Islet of Langerhans (tissue), 1 donor: Measurements from ENCODE around the gene MICB.

Experiments used
- FAIRE-seq: peaks from one replicate; lab custom pipeline; 2011; peaks lifted over from hg19 to GRCh38; lab: Jason Lieb, UNC

The MICB gene

DNA sequence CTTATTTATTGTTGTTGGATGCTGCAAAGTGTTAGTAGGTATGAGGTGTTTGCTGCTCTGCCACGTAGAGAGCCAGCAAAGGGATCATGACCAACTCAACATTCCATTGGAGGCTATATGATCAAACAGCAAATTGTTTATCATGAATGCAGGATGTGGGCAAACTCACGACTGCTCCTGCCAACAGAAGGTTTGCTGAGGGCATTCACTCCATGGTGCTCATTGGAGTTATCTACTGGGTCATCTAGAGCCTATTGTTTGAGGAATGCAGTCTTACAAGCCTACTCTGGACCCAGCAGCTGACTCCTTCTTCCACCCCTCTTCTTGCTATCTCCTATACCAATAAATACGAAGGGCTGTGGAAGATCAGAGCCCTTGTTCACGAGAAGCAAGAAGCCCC lies 12.1 kb downstream of the MICB start:
- no peak for FAIRE-seq

DNA sequence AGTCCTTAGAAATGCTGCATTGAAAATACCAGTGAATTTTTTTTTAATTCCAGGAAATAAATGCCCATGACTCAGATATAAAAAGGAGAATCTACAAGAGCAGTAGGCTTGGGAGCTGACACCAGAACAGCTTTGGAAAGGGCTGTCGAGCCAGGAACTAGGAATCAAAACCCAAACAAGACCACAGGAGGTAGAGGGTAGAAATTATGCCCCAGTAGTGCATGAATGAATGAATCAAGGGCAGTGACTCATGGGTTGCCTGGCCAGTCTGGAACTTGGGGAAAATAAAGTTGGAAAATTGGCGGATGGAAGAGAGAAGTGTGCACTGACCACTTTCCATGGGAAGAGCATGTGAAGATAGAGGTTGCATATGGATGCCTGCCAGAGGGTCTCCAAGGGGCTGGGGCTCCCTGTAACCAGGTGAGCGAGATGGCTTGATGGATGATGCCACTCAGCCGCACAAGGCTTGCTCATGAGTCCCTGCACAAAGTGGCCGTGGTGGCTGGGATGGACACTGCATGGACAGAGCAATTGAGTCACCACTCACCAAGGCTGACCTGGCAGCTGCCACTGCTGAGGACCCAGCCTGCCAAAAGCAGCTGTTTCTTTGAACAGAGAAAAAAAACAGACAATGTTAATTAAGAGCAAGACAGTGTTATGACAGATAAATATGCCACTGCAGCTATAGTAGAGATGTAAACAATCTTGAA lies 15.7 kb downstream of the MICB start:
- FAIRE-seq = no peak

DNA sequence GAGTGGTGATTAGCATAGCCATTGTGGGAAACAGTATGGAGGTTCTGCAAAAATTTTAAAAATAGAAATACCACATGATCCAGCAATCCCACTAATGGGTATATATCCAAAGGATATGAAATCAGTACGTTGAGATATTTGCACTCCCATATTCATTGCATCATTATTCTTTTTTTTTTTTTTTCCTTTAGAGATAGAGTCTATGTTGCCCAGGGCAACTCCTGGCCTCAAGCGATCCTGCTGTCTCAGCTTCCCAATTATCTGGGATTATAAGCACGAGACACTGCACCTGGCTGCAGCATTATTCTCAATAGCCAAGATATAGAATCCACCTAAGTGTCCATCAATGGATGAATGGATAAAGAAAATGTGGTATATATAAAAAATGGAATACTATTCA lies 23.9 kb downstream of the MICB start:
- no peak for FAIRE-seq

DNA sequence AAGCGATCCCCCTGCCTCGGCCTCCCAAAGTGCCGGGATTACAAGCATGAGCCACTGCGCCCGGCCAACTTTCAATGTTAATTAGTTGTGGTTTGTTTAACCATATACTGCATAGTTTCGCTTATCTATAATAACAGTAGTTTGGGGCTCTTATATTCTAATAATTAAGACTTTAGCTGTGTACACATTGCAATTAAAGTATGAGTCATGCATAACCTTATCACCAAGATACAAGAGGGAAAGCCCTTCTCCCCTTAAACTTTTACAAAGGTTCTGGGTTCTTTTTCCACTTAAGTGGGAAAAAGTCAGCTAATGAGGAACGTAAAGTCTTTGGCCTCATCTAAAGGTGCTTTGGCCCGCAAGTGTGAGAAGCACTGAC lies 27.6 kb downstream of the MICB start:
- no peak for FAIRE-seq

DNA sequence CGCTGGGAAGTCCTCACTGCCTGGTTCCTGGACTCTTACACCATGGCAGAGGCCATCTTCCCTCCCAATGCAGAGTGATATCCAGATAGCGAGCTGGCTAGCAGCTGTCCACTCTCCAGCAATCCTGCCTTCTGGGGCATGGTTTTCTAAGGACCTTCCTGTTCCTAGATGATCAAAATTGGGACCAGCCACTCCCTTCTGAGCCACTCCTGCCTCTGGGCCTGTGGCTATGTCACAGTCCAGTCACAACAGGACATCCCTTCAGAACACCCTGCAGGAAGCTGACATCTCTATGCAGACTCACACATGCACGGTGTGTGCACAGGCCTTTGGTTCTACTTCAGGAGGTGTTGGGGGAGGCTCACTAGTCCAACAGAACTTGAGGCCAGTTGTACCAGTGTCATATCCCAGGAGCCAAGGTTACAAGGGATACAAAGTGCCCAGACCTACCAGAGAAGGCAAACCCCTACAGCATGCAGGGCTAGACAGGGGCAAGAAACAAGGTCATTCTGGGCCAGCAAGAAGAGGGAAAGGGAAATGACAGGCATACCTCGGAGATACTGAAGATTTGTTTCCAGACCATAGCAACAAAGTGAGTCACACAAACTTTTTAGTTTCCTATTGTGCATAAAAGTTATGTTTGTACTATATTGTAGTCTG lies 28.1 kb downstream of the MICB start:
- no peak for FAIRE-seq

DNA sequence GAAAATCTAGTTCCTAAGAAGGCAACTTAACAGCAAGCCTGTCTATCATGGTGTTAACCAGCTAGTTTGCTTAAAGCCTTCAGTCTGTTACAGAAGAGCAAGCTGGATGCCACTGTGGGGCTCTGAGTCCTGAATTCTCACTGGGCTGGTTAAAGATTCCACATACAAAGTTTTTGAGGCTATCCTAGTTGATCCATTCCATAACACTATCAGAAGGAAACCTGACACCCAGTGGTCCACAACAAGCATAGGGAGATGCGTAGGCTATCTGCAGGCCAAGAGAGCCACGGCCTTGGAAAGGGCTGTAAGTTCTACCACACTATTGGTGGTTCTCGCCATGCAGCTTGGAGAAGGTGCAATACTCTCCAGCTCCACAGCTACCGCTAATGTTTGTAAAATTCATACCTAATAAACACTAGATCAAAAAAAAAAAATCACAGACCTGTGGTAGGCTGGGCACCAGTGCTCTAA lies 30.4 kb downstream of the MICB start:
- FAIRE-seq = no peak

DNA sequence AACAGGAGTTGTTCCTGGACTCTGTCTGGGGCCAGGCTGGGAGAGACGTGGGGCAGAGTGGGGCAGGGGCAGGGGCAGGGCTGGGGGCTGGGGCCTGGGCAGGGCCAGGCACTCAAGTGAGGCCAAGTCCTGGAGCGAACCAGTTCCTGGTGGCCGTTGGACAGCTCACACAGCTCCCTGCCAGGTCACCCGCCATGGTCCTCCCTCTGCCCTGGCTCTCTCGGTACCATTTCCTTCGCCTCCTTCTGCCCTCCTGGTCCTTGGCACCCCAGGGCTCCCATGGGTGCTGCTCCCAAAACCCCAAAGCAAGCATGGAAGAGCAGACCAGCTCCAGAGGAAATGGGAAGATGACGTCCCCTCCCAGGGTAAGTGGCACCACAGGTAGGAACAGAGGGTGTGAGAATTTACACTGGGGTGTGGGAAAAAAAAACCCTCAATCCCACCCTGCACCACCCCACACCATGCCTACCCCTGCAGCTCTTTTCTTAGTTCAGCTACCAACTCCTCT lies 30.9 kb downstream of the MICB start, which contains the start of gene MCCD1:
MCCD1 (plus strand) TSS at position 142 of the 508 bp plus-strand sequence; CDS start at position 195, 53 bp downstream.
- FAIRE-seq = no peak

DNA sequence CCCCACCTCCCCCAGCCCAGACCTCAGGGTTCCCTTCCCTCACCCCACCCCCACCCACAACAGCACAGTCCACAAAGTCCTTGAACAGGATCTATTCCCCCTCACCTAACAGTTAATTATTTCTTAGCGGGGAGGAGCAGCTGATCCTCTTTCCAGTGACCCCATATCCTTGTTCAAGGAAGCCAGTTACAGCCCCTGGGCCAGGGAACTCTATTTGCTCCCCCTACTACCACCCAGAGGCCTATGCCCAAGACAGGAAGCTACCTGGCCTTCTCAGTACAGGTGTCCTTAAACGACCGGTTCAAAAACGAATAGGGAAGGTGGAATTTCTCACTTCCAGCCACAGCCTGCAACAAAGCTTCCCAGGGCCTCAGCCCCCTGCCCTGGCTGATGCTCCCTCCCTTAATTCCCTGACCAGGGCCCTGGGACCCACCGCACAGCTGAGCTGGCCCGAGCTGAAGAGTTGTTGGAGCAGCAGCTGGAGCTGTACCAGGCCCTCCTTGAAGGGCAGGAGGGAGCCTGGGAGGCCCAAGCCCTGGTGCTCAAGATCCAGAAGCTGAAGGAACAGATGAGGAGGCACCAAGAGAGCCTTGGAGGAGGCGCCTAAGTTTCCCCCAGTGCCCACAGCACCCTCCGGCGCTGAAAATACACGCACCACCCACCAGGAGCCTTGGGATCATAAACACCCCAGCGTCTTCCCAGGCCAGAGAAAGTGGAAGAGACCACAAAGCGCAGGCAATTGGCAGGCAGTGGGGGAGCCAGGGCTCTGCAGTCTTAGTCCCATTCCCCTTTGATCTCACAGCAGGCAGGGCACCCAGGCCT lies 31.6 kb downstream of the MICB start:
- FAIRE-seq = no peak

DNA sequence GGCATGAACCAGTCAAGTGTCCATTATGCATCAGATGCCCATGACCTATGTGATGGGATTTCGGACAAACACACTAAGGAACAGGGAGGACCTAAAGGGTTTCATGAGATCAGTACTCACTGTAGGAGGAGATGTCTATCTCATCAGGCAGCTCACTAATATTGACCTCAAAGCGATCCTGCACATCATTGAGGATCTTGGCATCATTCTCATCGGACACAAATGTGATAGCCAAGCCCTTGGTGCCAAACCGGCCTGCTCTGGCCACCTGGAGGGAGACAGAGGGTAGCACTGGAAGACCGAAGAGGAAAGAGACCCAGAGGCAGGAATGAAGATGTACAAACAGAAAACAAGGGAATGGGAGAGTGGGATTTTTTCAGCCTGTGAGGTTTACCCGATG lies 32.7 kb downstream of the MICB start:
- no peak for FAIRE-seq

DNA sequence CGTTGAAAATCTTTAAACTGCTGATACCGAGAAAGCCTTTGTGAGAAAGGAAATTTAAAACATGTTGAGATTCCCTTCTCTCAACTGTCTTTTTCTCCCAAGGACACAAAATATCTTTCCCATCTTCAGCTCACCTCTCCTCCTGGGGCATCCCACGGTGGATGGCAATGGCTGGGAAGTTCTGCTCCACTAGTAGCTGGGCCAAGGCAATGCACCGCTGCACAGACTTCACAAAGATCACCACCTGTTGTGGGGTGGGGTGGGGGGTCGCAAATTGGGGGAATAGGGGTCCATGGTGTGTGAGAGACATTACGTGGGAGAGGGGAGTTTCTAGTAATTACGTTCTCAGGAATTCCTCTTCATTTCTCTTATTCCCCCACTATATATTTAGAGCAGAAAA lies 33.2 kb downstream of the MICB start:
- no peak for FAIRE-seq

DNA sequence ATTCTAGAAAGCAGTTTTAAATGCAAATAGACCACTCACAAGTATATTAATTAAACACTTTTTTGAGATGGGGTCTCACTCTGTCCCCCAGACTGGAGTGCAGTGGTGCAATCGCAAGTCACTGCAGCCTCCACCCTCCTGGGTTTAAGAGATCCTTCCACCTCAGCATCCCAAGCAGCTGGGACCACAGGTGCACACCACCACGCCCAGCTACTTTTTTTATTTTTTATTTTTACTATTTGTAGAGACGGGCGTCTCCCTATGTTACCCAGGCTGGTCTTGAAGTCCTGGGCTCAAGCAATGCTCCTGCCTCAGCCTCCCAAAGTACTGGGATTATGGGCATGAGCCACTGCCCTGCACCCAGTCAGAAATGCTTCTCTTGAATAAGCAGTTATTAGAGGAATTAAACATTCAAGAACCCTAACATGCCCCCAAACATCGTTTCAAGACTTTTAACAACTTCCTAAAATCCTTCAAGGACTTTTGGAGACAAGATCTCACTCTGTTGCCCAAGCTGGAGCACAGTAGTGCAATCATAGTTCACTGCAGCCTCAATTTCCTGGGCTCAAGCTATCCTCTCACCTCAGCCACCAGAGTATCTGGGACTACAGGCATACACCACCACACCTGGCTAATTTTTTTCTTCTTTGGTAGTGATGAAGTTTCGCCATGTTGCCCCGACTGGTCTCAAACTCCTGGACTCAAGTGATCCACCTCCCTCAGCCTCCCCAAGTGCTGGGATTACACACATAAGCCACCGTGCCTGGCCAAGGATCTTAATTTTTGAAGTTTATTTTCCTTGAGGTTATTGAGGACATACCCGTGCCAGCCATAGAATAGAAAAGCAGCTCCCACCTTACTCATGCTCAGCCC lies 34.1 kb downstream of the MICB start:
- no peak for FAIRE-seq

DNA sequence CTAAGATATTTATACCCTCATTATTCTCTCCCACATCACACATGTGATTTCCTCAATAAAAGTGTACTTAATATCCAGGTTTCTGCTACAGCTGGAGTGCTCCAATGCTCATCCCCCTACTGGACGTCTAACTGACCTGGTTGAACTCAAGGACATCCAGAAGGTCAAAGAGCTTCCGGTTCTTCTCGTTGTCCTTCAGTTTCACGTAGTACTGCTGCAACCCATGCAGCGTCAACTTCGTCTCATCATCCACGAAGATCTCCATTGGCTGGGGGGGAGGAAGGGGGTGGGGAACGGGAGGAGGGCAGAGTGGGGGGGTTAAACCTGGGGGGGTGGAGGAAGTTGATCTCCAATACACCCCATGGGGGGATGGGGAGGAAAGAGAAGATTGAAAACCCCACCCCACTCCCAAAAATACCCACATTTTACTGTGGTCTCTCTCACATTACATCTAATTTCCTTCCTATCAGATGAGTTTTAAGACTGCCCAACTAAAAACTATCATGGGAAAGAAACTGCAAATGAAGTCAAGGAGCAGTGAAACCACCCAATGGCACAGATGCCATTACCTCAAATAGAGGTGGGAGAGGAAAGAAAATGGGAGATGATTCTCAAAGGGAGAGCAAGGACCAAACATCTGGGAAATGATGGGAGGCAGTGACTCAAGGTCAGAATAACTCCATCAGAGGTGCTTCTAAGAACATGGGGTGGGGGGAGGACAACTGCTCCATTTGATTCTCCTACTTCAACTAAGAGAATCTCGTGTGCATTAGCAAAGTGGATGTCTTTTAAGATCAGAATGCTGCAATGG lies 34.9 kb downstream of the MICB start:
- no peak for FAIRE-seq

DNA sequence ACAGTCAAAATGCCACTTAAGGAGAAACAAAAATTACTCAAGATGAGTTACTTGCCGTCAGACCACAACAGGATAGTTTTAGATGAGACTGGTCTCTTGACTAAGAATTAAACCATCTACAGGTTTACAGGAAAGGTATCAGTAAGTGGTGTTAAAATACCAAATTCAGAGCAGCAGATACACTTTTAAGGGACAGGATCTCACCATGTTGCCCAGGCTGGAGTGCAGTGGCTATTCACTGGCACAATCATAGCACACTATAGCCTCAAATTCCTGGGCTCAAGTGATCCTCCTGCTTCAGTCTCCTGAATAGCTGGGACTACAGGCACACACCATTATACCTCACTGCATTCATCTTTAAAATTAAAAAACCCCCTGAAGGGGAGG lies 35.5 kb downstream of the MICB start:
- no peak for FAIRE-seq

DNA sequence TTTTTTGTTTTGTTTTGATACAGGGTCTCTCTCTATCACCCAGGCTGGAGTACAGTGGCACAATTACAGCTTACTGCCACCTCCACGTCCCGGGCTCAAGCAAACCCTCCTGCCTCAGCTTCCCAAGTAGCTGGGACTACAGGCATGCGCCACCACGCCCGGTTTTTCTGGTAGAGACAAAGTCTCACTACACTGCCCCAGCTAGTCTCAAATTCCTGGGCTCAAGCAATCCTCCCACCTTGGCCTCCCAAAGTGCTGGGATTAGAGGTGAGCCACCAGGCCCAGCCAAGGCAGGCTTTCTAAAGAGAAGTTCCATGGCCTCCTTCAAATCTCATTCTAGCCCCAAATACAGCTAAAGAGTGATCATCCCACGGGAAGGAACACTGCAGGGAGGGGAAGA lies 36.1 kb downstream of the MICB start:
- FAIRE-seq = no peak

DNA sequence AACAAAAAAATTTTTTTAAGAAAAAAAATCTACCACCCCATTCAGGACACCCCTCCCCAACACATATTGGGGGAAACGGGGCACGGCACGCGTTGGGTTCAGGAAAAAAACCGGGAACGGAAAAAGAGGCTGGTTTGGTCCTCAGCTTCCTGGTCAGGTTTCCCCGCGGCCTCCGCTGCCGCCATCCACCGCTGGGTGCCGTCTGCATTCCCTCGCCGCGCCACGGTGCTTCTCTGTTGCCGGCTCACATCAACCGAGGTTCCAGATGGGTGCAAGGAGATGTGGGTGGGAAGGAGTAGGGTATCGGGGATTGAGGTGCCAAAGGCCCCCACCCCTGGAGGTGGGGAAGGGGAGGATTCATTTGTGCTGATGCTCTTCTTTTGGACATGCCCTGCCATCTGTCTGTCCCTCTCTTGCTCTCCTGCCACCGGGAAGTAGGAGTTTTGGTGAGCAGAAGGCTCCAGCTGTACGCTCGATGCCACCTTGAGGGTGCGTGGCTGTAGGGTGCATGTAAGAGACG lies 36.6 kb downstream of the MICB start:
- FAIRE-seq = no peak

DNA sequence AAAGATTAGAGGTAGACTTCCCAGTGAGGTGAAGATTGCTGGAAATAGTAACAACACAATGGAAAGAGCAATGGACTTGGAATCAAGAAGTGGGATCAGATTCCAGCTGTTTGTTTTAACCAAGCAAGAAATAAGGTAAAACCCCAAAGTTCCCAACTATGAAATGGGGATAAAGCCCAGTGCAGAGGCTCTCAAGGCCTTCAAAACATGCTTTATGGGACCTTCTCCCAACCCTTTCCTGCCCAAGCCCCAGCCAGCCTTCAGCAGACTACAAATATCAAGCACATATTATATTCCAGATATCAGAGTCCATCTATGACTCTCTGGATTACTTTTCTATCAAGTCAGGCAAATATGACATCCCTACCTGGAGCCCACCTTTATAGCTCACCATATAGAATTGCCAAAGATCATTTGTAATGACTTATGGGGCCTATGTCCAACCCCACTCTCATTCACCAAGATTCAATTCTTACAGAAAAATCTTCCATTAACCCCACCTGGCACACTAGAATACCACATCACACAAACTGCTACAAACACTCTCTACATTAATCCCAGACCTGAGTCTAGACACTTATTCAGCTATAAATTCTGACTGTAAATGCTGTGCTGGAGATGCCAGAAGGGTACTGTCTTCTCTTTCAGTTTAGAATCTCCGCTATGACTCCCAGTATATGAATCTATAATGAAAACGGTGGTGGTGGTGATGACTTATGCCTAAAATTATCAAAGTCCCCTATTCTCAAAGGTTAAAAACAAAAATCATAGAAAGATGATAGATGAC lies 37.8 kb downstream of the MICB start:
- no peak for FAIRE-seq

DNA sequence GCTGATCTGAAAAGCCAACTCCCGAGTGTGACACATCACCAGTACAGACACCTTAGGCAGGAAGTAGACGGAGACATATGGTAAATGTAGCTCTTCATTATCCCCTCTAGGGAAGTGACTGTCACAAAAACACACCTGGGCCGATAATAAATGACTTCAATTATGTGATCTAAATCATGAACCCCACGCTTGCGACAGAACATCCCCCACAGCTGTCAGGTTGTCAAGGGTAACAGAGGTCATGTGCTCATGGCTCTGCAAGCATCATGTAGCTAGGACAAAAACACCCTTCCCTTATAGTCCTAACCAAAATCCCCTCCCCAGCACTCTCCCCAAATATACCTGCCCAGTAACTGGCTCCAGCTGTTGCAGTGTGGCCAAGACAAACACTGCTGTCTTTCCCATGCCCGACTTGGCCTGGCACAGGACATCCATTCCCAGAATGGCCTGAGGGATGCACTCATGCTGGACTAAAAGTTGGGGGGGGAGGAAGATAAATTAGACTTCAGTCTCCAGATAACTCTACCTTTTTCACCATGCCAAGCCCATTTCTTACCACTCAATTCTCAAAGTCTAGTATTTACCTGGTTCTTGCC lies 41.0 kb downstream of the MICB start:
- no peak for FAIRE-seq

DNA sequence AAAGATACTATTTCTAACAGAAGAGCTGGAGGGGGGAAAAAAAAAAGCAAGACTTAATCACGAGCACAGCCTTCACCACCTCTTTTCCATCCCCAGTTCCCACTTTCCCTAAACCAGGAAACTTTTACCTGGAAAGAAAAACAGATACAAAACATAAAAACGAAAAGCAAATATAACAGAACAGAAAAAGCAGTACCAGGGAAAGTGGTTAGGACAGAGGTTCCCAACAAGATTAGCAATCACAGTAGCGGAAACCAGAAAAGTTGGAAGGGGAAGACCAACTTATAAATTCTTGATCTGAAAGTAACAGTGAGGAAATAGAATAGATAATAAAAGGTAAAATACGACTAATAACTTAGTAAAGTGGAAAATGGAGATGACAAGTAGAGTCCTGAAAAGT lies 42.7 kb downstream of the MICB start:
- no peak for FAIRE-seq

DNA sequence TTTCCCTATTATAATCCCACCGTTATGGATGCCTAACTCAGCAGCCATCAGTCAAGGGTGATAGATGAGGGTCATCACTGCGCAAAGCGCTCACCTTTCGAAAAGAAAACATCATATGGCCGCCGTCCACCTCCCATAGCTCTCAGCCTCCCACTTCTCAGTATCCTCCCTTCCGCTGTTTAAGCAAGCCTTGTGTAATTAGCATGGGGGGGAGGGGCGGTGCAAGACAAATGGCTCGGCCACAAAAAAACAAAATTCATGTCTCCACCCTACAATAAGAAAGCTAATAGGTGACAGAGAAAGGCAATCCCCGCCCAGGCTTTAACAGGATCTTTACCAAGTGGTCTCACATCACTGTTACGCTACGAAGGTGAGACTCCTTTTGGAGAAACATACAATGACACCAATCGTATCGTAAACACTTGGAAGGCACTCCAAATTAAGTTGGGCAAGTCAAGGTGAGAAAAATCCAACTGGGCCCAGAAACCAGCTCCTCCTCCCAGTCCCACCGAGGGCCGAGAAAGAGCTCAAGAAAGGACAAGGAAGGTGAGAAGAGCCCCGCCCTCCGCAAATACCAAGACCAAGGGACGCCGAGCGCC lies 43.2 kb downstream of the MICB start:
- no peak for FAIRE-seq
